IPS DF 6.9 (cell line): Measurements from ENCODE around the gene PTPN1.

Experiments used
- DNase-seq: peaks from one replicate; pipeline ENCODE4 v3.0.0-alpha.2; 2013; ENCODE audit warnings: low read depth, low spot score
- H3K27ac ChIP-seq: one replicate; pipeline ENCODE4 v1.5.1; 2013; ENCODE audit warnings: low read length, control low read depth
- H3K27me3 ChIP-seq: 2 replicates; pipeline ENCODE4 v1.6.1; 2013; ENCODE audit warnings: mild to moderate bottlenecking, low read length; ENCODE audit not compliant: control insufficient read depth, insufficient read depth
- H3K36me3 ChIP-seq: 2 replicates; pipeline ENCODE4 v1.6.1; 2013; ENCODE audit warnings: low read length; ENCODE audit not compliant: control insufficient read depth, insufficient read depth
- H3K4me1 ChIP-seq: 2 replicates; pipeline ENCODE4 v1.6.1; 2013; ENCODE audit warnings: low read length; ENCODE audit not compliant: control insufficient read depth, insufficient read depth
- H3K4me3 ChIP-seq: 2 replicates; pipeline ENCODE4 v1.5.1; 2013; ENCODE audit warnings: mild to moderate bottlenecking, low read length
- H3K9me3 ChIP-seq: 2 replicates; pipeline ENCODE4 v1.6.1; 2013; ENCODE audit warnings: low read length, inconsistent platforms; ENCODE audit not compliant: control insufficient read depth, insufficient read depth
- WGBS: extraction: QIAGEN DNeasy Blood & Tissue Kit; methylation state at CpG from one replicate; pipeline ENCODE4 v1.1.7; 2013; ENCODE audit warnings: mixed read lengths, missing lambda C conversion rate; ENCODE audit not compliant: insufficient read length, insufficient coverage; 5-methylcytosine and 5-hydroxymethylcytosine counted together

Gene PTPN1

DNA sequence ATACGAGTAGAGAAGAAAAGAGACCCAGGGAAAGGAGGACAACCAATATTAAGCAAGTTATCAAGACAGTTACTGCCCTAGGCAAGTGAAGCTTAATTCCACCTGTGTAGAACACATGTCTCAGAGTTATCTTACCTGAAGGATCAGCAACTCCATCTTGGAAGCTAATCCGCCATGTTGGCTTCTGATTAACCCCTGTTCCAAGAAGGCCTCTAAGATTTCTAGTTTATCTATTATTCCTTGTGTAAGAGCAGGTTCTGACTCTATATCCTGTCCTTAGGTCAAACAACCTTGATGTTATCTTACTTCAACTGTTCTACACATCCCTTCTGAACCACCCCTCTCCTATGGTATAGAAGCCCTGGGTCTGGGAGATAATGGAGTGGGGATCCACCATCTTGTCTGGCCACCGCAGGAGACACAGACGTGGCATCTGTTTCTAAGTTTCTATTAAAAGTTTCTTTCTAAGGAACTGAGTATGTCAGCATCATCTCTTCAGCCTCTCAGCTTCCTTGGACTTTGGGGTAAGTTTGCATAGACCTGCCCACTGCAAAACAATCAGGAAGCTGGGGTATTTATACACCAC lies 27.7 kb upstream of the PTPN1 start:
- Histone ChIP-seq H3K4me3 (no peak overlapping the region), H3K36me3 (no peaks in the 10 kb centered on the region), H3K27me3 (no peaks in the 10 kb centered on the region; the same call in 1 of the 2 replicates), H3K27ac (no peak overlapping the region), H3K4me1 (no peaks in the 10 kb centered on the region), H3K9me3 (no peaks in the 10 kb centered on the region)
- WGBS: no CpG with 5 or more reads among the region's 4 CpGs
- no peak for DNase-seq

DNA sequence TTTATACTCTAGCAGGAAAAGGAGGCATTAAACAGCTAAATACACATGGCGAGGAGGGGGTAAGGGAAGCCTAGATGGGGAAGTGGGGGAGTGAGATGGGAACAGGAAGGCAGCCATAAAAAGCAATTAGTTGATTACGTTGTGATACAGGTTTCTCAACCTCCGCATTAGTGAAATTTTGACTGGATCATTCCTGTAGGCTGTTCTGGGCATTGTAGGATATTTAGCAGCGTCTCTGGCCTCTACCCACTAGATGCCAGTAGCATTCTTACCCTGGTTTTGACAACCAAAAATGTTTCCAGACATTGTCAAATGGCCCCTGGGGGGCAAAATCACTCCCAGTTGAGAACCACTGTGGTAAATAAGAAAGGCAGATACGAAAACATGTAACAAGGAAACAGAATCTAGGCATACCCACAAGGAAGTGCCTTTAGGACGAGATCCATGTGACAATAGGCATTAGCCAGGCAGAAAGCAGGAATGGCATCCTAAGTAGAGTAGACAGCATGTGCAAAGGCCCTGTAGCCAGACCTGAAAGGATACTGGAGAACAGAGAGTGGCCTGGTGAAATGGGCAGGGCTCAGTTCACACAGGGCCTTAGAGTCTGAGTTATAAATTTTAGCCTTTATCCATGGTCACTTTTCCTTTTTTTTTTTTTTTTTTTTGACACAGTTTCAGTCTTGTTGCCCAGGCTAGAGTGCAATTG lies 25.8 kb upstream of the PTPN1 start:
- no CpG with 5 or more reads among the region's 6 CpGs for WGBS
- H3K4me3 ChIP-seq: no peak overlapping the region
- no peaks in the 10 kb centered on the region for H3K9me3 ChIP-seq
- H3K27me3 ChIP-seq: no peaks in the 10 kb centered on the region; the same call in 1 of the 2 replicates
- DNase-seq: no peak
- H3K36me3 ChIP-seq: no peaks in the 10 kb centered on the region
- no peaks in the 10 kb centered on the region for H3K4me1 ChIP-seq
- H3K27ac ChIP-seq: no peak overlapping the region

DNA sequence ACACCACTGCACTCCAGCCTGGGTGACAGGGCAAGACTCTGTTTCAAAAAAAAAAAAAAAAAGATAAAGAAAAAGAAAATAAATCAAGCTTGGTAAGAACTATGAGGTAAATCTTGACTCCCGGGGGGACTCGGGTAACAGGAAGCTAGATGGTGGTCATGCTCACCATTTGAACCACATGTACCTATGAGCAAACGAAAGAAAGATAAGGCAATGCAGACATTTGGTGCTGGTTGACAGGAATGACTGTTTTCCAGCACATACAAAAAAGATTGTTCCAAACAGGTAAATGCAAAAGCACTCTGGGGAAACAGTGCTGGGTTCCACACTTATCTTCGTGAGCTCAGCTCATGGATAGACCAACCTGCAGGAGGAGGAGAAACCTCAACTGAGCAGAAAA lies 22.8 kb upstream of the PTPN1 start:
- no peak for DNase-seq
- WGBS: no CpG with 5 or more reads among the region's 4 CpGs
- no peaks in the 10 kb centered on the region for H3K4me1 ChIP-seq
- no peaks in the 10 kb centered on the region for H3K36me3 ChIP-seq
- no peak overlapping the region for H3K4me3 ChIP-seq
- H3K27me3 ChIP-seq: no peaks in the 10 kb centered on the region; the same call in 1 of the 2 replicates
- no peak overlapping the region for H3K27ac ChIP-seq
- no peaks in the 10 kb centered on the region for H3K9me3 ChIP-seq

DNA sequence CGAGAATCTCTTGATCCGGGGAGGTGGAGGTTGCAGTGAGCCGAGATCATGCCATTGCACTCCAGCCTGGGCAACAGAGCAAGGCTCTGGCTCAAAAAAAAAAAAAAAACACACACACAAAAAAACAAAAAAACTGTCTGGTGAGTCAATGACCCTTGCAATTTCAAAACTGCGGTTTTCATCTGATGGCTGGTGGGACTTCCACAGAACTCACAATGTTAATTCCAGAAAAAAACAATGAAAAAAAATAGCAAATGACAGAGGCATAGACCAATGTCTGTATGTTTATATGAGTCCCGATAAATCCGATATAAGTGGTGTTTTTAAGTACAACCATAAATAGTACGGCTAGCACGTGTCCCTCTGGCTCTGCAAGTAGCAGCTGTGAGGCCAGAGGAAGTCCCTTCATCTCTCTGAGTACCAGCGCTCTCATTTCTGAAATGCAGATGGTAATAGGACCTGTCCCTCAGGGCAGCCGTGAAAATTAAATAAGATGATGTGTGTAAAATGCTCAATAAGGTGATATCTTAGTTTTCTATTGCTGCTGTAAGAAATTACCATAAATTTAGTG lies 21.9 kb upstream of the PTPN1 start:
- H3K27me3 ChIP-seq: no peaks in the 10 kb centered on the region; the same call in 1 of the 2 replicates
- H3K27ac ChIP-seq: no peak overlapping the region
- no peak for DNase-seq
- no CpG with 5 or more reads among the region's 10 CpGs for WGBS
- H3K9me3 ChIP-seq: no peaks in the 10 kb centered on the region
- H3K4me1 ChIP-seq: no peaks in the 10 kb centered on the region
- H3K36me3 ChIP-seq: no peaks in the 10 kb centered on the region
- no peak overlapping the region for H3K4me3 ChIP-seq

DNA sequence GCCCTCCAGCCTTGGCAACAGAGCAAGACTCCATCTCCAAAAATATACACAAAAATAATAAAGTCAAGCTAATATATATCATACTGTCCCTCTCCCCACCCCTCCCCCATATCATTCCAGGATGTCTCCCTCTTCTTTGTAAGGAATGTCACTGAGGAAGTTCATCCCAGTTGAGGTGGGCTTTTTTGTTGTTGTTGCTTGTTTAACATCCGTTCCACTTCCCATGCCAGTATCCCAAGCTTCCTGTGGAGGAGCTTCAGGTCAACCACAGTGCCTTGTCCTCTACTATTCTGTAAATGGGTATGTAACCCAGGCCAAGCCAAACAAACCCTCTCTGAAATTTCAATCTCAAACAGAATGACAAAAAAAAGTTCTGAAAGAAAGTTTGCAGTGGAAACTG lies 19.0 kb upstream of the PTPN1 start:
- no CpG with 5 or more reads among the region's 1 CpG for WGBS
- Histone ChIP-seq H3K27me3 (no peaks in the 10 kb centered on the region), H3K4me3 (no peak overlapping the region), H3K9me3 (no peaks in the 10 kb centered on the region), H3K27ac (no peak overlapping the region), H3K36me3 (no peaks in the 10 kb centered on the region), H3K4me1 (no peaks in the 10 kb centered on the region)
- DNase-seq: no peak

DNA sequence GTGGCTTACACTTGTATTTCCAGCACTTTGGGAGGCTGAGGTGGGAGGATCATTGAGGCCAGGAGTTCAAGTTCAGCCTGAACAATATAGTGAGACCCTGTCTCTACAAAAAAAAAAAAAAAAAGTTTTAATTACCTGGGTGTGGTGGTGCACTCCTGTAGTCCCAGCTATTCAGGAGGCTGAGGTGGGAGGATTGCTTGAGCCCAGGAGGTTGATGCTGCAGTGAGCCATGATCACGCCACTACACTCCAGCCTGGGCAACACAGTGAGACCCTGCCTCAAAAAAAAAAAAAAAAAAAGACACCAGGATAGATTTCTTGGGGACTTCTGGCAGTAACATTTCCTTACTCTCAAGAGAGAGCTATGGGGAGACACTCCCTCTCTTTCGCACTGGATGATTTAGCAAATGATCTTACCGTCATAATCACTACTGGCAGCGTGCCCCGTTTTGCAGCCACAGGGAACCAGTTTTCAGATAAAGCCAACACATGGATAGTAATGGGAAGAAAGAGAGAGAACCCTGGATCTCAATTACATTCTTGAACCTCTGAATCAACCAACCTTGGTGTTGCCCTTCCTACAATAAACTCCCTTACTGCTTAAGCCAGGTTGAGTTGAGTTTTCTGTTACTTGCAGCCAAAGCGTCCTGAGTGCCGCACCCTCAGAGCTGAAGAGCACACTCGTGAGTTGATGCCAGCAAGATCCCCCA lies 18.1 kb upstream of the PTPN1 start:
- DNase-seq: no peak
- Histone ChIP-seq H3K36me3 (no peaks in the 10 kb centered on the region), H3K4me3 (no peak overlapping the region), H3K9me3 (no peaks in the 10 kb centered on the region), H3K27me3 (no peaks in the 10 kb centered on the region), H3K27ac (no peak overlapping the region), H3K4me1 (no peaks in the 10 kb centered on the region)
- WGBS: no CpG with 5 or more reads among the region's 8 CpGs

DNA sequence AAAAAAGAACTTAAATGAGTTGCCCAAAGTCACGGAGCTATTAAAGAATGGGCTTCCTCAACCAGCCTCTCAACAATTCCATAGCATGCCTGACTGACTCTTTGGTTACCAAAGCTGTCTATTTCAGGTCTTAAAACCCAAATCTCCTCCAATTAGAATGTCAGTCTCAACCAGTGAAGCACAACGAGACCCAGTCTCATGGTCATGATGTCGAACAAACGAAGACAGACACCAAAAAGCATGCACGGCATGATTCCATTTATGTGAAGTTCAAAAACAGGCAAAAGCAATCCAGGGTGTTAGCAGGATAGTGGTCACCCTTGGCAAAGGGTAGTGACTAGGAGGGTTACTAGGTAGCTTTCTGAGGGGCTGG lies 16.3 kb upstream of the PTPN1 start:
- Histone ChIP-seq H3K36me3 (no peaks in the 10 kb centered on the region), H3K4me3 (no peak overlapping the region), H3K27me3 (no peaks in the 10 kb centered on the region), H3K9me3 (no peaks in the 10 kb centered on the region), H3K4me1 (no peaks in the 10 kb centered on the region), H3K27ac (no peak overlapping the region)
- no CpG with 5 or more reads among the region's 5 CpGs for WGBS
- no peak for DNase-seq

DNA sequence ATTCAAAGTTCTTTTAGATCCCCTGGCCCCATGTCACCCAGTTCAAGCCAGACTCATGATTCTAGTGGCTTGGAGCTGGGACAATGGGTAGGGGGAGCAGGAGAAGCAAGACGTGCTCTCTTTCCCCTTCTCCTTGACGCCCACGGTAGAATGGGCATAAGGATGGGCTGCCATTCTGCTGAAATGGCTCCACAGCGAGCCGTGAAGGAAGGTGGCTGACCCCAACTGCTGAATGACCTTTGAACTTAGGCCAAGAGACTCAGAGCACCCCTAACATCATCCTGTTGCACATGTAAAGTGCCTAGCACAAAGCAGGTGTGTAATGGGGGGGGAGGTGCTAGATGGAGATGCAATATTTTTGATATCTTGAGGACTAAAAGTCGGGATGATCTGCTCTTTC lies 15.8 kb upstream of the PTPN1 start:
- DNase-seq: no peak
- no peaks in the 10 kb centered on the region for H3K4me1 ChIP-seq
- no peak overlapping the region for H3K27ac ChIP-seq
- no peak overlapping the region for H3K4me3 ChIP-seq
- WGBS: no CpG with 5 or more reads among the region's 6 CpGs
- no peaks in the 10 kb centered on the region for H3K36me3 ChIP-seq
- no peaks in the 10 kb centered on the region for H3K9me3 ChIP-seq
- no peaks in the 10 kb centered on the region for H3K27me3 ChIP-seq

DNA sequence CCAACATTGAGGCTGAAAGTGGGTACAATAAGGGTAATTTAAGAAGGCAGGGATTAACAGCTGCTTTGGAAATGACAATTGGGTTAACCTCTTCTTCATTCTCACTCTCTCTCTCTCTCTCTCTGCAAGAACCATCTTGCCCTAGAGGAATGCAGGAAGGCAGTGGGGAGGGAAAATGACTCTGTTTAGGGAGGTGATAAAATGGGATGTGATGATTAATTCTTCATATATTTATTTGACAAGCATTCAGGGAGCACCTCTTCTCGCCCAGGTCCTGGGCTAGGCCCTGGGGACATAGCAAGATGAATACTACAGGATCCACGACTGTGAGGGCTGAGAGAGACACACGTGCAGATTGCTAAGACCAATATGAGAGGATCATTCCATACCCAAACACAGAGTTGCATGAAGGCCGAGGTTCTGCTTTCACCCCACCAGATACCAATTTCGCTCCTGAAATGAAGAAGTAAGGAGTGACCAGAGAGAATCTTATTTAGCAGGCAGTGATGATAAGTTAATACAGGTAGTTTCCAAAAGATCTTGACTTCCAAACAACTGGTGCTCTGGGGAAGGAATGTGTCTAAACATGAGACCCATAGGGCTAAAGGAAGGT lies 13.3 kb upstream of the PTPN1 start:
- H3K27me3 ChIP-seq: no peaks in the 10 kb centered on the region
- H3K27ac ChIP-seq: no peak overlapping the region
- no peaks in the 10 kb centered on the region for H3K36me3 ChIP-seq
- no peaks in the 10 kb centered on the region for H3K4me1 ChIP-seq
- H3K9me3 ChIP-seq: no peaks in the 10 kb centered on the region
- DNase-seq: no peak
- WGBS: no CpG with 5 or more reads among the region's 5 CpGs
- H3K4me3 ChIP-seq: no peak overlapping the region

DNA sequence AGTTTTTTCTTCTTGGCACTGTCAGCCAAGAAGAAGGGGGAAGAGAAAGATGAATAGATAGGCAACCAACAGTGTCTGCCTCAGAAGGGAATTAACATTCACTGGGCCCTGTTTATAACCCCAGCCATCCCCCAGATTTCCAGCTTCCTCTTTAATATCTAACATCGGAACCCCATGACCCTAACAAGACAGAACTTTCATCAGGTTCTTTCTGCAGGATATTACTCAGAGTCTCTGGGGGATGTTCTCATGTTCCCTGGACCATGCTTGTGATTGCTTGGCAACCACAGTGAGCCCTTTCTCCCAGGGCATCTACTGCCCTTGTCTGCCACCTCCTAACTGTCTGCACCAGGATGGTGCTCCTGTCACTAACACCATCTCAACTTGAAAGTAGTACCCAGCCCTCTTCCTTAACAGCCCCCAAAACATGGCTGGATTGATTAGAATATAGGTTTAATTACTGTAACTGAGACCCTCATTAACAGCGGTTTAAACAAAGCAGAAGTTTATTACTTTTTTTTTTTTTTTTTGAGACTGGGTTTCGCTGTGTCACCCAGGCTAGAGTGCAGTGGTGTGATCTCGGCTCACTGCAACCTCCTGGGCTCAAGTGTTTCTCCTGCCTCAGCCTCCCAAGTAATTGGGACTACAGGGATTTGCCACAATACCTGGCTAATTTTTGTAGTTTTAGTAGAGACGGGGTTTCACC lies 12.0 kb upstream of the PTPN1 start:
- no peak overlapping the region for H3K4me3 ChIP-seq
- no peaks in the 10 kb centered on the region for H3K9me3 ChIP-seq
- H3K27me3 ChIP-seq: no peaks in the 10 kb centered on the region
- no CpG with 5 or more reads among the region's 5 CpGs for WGBS
- DNase-seq: no peak
- no peaks in the 10 kb centered on the region for H3K4me1 ChIP-seq
- no peak overlapping the region for H3K27ac ChIP-seq
- no peaks in the 10 kb centered on the region for H3K36me3 ChIP-seq
